Neural cell (in vitro differentiated cells): Measurements from ENCODE around the gene LEF1.

Experiments used
- MXI1 ChIP-seq: fragments of 450-650 bp; conservative IDR thresholded peaks from 2 replicates; pipeline ENCODE4 v1.6.1; 2014; ENCODE audit warnings: antibody characterized with exemption, mild to moderate bottlenecking; ENCODE audit not compliant: poor library complexity, severe bottlenecking
- POLR2AphosphoS5 ChIP-seq: IDR thresholded peaks from 2 replicates; pipeline ENCODE4 v1.6.1; 2012
- TF ChIP-seq, protein P1 (sequence below): fragments of 450-650 bp; IDR thresholded peaks from 2 replicates; pipeline ENCODE4 v1.5.1; 2014; ENCODE audit warnings: antibody characterized with exemption, mild to moderate bottlenecking, moderate library complexity; ENCODE audit not compliant: poor library complexity, severe bottlenecking

DNA sequence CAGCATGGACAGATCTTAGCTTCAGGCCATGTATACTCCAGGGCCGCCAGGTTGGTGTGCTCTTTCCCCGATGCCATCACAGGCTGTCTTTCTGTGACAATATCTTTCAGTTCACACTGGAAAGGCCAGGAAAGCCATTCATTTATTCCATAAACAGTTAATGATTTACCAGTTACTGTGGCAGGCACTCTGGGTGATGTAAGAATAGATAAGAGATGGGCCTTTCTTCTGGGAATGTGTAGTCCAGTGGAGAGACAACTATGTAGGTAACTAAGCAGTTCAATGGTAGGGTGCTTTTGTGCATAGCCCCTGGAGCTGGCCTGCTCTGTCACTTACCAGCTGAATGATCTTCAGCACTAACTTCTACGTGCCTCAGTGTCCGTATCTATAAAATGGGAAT, 46.3 kb upstream of the LEF1 start:
- TF ChIP-seq, protein P1, sequence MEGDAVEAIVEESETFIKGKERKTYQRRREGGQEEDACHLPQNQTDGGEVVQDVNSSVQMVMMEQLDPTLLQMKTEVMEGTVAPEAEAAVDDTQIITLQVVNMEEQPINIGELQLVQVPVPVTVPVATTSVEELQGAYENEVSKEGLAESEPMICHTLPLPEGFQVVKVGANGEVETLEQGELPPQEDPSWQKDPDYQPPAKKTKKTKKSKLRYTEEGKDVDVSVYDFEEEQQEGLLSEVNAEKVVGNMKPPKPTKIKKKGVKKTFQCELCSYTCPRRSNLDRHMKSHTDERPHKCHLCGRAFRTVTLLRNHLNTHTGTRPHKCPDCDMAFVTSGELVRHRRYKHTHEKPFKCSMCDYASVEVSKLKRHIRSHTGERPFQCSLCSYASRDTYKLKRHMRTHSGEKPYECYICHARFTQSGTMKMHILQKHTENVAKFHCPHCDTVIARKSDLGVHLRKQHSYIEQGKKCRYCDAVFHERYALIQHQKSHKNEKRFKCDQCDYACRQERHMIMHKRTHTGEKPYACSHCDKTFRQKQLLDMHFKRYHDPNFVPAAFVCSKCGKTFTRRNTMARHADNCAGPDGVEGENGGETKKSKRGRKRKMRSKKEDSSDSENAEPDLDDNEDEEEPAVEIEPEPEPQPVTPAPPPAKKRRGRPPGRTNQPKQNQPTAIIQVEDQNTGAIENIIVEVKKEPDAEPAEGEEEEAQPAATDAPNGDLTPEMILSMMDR: no peak
- TF ChIP-seq POLR2AphosphoS5: no peak
- TF ChIP-seq MXI1: no peak
